GM19238 (cell line): ENCODE data around the gene C1orf105.

Source experiments
- DNase-seq: peaks from one replicate; pipeline ENCODE4 v3.0.0; 2011; ENCODE audit warnings: low spot score; ENCODE audit not compliant: insufficient read length

The C1orf105 gene

DNA sequence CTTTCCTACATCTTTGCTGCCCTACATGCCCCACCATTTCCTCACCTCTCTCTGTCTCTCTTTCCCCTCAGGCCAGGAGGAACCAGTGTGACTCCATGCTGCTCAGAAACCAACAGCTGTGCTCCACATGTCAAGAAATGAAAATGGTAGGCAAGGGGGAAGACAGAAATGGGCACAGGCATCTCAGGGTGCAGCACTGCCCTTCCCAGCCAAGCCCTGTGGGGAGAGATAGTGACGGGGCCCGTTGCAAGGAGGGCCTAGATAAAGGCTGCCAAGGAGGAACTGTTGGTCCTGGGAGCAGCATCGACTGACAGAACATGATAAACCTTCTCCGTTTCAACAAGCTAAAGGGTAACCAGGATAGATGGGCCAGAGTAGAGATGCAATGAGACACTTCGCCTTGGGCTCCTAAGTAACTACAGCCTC, 35.9 kb downstream of the C1orf105 start:
- no peak for DNase-seq

DNA sequence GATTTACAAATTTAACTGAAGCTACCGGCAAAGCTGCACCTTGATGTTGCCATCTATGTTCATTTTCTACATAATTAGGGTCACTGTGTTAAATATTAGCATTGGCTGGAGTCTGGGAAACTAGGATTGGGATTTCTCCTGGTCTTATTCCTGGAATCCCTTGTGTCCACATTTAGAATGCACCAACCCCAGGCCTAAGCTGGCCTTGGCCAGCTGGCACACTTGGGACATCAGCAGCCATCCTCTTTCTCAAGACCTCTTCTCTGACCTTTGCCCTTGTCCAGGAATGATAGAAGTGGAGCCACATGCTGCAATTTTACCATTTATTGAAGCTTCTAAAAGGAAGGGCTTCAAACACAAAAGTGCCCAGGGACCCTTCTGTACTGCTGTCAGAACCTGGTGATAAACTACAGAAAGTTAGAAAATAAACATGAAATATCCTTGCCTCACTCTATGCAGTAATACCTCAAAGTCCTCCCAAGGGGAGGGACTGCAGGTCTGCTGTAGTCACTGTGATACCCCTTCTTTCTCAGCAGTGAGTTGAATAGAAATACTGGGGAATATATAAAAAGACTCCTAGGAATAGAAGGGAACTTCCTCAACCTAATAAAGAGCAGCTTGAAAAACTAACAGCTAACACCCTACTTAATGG, 37.1 kb downstream of the C1orf105 start:
- no peak for DNase-seq

DNA sequence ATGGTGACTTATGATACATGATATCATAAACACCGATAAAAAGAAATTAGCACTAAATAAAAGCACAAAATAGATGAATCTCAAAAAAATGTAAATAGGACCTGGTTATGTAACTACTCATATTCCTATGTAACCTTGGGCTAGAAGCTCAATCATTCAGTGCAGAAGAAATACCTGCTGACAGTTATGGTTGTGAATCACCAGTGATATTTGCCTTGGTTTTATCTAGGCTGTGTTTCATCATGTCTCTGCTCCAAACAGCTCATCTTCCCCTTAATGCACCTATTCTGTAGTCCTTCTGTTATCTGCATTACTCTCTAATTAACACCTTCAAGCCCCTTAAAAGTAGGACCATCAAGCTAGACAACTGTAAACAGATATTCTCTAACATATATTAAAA, 39.7 kb downstream of the C1orf105 start:
- DNase-seq = no peak

DNA sequence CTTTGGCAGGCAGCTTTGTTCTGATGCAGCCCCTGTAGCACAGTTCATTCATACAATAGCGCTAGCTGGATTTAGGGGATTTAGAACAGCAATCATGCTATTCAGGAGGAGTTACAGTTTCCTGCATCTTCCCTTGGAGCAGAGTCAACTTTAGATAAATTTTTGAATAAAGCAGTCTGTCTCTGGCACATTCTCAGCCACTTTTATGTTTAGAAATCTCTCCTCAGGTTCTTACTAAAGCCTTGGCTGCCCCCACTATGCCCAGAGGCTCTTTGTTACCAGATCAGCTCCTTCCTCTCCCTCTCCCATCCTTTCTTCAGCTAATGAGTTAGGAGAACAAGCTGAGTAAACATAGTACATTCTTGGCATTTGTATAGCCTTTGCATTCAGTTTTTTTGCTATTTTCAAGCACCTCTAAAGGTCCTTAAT, 40.4 kb downstream of the C1orf105 start:
- DNase-seq = no peak

DNA sequence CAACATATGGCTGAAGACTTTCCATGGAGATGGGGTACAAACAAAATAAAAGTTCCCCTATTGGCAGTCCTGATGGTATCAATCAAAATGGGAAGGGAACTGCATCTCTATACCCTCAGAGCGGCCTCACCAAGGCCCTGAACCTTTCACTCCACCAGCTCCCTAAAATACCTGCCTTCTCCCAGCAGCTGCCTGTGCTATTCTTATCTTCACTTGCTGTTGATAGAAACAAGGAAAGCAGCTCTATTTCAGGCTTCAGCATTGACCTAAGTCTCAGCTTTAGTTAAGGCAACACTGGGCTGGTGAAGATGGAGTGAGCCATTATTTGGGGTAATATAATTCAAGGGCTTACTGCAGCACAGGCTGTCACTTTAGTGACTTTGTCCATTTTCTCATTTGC, 45.1 kb downstream of the C1orf105 start:
- no peak for DNase-seq

DNA sequence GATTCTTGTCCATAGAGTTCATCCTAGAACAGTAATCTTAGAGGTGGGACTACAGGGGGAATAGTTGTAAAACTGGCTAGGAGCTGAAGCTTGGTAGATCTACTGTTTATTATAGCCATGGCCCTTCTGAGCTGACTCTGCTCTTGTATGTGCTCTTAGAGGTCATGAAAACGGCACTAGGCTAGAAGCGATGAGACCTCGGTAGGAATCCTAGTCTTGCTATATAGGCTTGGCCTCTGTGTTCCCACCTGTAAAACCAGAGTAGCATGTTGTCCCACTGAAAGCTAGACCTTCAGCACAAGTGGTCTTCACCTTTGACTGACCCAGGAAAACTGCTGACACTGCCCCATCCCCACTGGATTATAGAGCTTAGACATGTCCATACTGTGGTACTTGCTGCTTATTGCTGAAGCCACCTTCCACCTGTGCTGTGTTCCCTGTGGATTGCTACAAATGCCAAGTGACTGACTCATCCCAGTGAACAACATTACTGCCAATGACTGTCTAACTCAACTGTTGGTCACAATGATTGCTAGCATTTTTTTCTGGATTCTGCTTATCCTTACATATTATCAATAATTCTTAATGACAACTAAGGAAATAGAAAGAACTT, 46.4 kb downstream of the C1orf105 start:
- no peak for DNase-seq

DNA sequence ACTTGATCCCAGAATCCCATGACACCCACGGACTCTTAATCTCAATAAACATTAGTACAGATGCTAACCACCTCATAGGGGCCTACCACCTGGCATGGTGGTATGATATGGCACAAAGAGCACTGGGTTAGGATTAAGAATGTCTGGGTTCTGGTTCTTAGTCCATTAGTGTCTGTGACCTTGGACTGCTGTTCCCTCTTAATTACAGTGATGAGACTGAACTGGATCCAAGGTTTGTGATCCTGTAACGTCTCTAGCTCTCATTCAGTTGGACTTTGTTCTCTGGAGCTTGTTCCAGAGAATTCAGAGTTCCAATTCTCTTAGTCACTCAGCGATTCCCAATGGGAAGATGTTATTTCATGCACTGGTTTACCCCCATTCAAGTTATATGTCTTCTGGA, 47.0 kb downstream of the C1orf105 start:
- DNase-seq = no peak

DNA sequence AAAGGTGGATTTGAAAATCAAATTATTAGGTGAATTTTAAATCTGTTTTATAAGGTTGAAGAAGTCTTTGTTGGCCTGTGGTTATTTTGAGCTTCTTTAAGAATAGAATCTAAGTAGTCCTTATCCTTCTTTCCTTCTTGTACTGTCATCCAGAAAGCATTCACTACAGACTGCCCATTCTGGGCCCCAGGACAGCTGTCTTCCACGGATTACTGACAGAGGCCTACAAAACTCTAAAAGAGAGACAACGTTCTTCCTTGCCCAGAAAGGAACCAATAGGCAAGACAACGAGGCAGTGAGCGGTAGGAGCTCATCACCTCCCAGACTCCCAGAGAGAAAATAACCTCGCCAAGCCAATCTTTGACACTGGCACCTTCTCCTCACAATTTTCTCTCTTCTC, 47.8 kb downstream of the C1orf105 start:
- DNase-seq = no peak

DNA sequence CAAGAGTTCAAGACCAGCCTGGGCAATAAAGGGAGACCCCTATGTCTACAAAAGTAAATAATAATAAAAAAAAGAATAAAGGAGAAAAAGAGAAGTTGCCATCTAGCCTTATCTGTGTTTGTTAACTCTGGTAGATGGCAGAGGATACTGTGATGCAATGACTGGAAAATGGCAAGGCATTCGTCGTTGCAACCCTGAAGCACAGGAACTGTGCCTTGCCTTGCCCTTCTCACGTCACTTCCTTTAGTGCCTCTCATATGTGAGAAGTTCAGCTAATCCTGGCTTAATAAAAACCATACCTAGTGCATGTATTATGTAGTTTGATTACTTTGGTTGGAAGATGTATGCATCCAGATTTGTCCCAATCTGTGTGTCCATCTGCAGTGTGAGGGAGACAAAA, 49.2 kb downstream of the C1orf105 start:
- no peak for DNase-seq

DNA sequence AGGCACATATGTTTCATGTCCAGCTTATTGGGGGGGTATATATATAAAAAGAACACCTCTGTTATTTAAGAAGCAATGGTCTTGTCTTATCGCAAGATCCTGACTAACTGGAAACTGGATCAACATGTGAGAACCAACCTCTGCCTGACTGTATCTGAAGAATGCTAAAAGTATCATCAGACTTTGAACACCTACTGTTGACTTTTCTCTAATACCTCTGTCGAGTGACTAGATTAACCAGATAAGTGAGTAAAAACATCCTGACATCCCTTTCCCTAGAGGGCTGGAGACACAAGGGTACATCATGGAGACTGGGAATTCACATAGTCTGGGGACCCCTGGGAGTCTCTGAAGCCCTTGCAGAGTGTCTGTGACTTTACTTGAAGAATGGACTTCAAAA, 49.7 kb downstream of the C1orf105 start:
- no peak for DNase-seq

DNA sequence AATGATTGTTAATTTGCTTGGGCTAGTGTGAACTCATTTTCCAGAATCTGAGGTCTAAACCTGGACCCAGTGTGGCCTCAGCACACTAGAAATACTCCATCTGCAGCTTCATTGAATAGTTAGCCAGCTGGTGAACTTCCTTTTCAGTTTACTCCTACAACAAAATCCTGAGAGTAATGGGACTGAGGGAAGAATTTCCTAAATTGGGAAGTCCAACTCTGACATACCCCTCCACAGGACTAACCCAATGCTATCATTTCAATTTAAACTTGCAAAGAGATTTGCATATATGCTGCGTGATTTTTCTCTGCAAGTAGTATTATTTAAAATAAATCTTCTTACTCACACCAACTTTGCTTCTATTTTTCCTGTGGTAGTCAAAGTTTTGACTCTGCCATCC, 51.2 kb downstream of the C1orf105 start:
- DNase-seq = no peak

DNA sequence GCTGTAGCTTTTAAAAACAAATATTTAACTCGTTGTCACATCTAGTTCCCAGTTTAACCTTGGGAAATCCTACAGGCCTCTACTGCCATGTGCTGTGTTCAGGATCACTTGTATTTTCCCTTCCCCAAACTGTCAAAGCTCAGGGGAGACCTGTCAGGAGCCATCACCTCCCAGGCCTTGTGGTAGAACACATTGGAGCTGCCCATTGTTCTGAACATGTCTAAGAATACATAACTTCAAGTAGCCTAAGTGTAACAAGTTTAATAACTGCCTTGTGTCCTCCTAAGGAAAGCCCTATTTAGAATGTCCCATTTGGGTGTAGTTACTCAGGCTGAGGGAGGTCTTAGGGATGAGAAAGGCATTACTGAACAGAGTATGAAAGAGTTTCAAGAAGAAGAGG, 52.0 kb downstream of the C1orf105 start:
- no peak for DNase-seq

DNA sequence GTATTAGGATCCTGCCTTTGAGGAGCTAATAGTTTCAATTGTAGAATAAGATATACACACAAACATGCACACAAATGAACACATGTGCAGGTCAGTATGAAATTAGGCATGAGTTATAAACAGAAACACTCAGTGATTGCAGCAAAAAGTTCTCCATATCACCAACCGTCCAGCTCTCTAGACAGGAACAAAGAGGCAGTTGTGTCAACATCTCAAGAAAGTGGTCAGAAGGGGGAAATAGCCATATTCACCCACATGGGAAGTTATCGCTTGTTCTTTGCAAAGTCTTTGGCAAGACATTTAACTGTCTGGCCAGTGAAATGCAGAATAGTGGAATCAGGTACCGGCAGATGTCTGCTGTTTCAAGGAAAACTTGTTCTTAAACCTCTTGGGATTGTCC, 52.8 kb downstream of the C1orf105 start:
- DNase-seq = no peak

DNA sequence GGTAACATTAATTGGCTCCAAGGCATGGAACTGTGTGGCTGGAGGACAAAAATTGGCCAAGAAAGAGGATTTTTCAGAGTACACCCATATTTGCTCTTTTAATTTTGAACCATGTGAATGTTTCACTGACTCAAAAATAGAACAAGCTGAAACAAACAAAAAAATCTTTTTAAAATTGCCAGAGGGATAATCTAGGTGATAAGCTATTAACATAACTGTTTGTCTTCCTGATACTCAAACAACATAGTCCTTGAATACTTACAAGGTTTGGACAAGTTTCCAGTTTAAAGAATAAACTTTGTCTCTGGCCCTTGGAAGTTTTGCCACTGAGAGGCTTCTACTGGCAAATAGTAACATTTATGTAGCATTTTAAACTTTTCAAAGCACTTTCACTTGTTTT, 53.4 kb downstream of the C1orf105 start:
- no peak for DNase-seq

DNA sequence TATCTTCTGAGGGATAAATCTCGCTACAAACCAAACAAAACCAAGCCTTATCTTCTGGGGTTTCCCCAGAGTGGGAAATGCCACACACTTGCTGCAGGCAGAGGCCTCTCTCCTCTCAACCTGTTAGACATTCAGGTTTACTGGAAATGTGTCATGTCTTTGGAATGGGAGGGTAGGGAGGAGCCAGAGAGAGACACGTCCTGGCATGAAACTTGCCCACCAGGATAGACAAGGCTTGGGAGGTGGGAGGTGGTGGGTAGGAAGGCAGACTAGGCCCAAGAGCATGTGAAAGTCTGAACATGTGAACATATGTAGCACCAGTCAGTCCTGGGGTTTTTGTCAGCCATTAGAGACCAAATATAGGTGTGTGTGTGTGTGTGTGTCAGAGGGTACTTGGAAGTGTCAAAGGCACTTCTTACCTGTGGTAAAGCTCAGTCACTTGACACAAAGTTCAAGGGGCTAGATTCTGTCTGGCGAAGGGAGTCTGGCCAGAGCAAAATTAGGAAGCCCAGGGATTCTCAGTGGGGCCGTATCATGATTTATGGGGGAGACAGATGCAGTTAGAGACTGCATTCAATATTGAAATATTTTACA, 55.8 kb downstream of the C1orf105 start:
- DNase-seq = no peak

DNA sequence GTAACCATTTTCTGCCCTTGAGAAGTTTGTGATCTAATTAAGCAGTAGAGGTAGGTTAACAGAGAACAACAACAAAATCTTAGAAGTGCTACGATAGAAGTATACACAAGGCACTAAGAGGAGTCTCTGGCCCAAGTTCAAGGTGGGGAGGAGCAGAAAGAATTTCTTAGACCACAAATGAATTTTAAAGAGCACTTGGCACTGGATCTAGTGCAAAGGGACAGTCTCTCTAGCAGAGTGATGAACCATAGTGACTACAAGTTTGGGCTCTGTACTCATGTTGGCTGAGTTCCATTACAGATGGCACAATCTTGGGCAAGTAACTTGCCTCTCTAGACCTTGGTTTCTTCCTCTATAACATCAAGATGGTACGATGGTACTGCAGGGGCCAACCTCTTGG, 56.7 kb downstream of the C1orf105 start:
- DNase-seq = no peak

DNA sequence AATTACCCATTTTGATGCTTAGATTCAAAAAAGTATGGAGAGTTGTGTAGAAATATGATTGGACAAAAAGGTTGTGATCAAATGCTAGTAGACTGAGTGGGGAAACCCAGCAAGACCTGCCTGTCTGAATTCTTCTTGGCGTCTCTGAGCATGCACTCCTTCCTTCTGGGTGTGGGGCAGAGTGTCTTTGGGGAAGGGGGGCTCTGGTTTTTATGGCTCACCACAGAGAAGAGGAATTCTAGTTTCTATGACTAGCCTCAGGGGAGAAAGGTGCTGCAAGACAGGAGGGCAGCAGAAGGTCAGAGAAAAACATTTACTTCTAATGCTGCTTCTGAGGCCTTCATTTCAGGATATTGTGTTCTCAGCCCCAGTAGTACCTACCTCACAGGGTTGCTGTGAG, 57.3 kb downstream of the C1orf105 start:
- DNase-seq = no peak

DNA sequence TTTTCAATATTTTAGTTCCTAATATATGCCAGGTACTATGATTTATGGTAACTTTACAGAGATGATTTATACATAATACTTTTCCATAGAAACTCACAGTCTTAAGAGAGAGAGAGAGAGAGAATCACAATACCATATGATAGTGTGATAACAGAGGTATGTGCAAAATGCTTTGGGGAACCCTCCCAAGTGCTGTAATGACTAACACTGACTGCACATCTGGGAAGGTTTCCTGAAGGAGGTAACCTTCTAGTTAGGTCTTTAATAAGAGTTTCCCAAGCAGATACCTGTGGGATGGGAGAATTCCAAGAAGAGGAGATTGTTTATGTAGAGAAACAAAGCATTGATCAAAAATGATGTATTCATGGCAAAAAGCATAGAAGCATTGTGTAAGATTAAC, 58.0 kb downstream of the C1orf105 start:
- DNase-seq = no peak

DNA sequence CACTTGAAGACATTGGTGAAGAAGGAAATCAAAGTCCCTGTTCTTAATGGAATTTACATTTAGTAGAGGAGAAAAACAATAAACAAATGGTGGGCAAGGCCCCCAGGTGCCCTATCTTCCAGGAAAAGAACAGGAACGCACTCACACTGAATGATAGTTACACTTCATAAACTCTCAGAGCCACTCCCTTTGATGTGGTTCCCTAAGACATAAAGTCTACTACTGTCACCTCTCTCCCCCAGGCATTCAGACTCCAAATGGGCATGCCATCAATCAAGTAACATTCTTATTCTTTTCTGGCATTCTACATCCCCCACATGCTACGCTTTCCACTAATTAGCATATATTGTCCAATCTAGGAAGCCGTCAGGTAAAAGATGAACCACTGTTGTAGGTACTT, 59.9 kb downstream of the C1orf105 start:
- no peak for DNase-seq

DNA sequence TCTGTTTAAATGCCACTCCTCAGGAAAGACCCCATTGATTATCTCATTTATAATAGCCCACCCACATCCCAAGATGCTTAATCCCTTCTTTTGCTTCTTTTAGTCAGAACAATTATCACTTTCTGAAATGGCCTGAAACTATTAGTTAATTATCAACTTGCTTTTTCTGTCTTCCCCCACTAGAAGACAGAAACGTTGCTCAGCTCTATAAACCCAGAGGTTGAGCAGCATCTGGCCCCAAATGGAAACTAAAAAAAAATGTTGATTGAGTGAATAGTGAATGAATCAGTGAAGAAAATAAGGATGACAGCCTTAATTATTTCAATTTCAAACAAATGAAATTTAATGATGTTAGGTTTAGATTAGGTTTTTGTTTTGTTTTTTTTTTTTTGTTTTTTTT, 61.6 kb downstream of the C1orf105 start:
- DNase-seq = no peak

DNA sequence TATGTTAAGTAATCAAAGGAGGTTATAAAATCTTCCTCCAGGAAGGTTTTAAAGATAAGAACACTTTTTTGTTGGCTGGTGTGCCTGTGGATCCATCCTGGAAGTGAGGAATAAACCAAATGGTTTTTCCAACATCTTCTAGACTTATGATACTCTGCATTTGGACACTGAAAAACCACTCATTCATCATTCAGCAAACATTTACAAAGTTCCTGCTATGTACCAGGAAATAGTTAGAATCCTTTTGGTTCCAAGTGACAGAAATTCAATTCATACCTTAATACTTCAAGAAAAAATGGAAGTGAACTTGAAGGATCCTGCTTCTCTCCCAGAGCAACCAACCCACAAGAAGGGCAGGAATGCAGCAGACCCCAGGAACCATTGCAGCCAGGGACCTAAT, 63.0 kb downstream of the C1orf105 start:
- no peak for DNase-seq

DNA sequence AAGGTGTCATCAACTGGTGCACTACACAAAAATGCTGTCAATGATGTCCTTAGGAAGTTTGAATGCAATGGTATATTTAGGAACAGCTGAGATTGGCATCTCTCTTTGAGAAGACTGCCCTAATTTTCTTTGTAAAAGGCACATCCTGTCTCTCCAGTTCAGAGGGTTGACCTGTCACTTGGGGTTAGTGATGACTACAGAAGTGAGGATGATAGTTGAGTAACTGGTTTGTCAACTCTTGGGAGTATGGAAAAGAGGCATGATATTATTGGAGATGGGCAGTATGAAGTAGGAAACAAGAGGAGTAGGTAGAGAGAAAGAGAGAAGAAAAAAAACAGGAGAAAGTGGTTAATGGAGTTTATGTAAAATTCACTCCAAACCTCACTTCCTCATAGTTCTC, 63.8 kb downstream of the C1orf105 start:
- no peak for DNase-seq

DNA sequence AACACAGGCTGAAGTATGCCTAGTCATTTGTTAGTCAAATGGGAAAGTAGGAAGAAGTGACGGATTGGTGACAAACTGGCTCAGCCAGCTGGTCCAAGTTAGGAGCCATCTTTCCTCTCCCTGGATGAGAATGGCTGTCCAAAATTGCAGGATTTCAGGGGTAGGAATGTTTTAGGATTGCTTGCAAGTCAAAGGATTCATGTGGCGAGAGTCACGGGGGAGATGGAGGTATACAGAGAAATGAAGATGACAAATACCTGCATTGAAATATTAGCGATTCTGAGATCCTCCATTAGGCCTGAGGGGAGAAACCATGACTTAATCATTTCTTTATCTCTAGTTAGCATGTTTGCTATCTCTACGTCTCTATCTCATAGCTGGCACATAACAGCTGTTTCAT, 65.1 kb downstream of the C1orf105 start:
- no peak for DNase-seq
